Panc1 (cell line): ENCODE measurements around the gene SMARCD2. TPM values are rescaled to one million over a fixed set of nuclear protein-coding genes. Genes with fewer than 3 reads are reported as not detected.

Source experiments
- ATAC-seq: fragments of 200-7000 bp; cut with Tn5 transposase; 2 replicates; pipeline ENCODE4 v1.9.1; 2020; ENCODE audit warnings: mild to moderate bottlenecking, moderate library complexity
- BruUV-seq: library from RNA; stranded (reverse); fragments of 400-500 nt; replicated peaks from 2 replicates; lab custom pipeline; 2021; lab: Mats Ljungman, UMichigan
- CTCF ChIA-PET: fragments of 300-600 bp; sonication (Branson Sonifier 250); formaldehyde crosslinking; loops from one replicate; lab custom pipeline; 2022; ENCODE audit warnings: antibody characterized with exemption; lab: Charles Lee
- POLR2A ChIA-PET: fragments of 300-600 bp; sonication (Branson Sonifier 250); formaldehyde crosslinking; loops from one replicate; lab custom pipeline; 2022; ENCODE audit warnings: antibody characterized with exemption; lab: Charles Lee
- DNase-seq: peaks from one replicate; pipeline ENCODE4 v3.0.0-alpha.2; 2010; ENCODE audit warnings: low read depth, low spot score
- H3K27ac ChIP-seq: 2 replicates; pipeline ENCODE4 v1.5.1; 2011; ENCODE audit warnings: mild to moderate bottlenecking, low read length, inconsistent platforms
- H3K27me3 ChIP-seq: fragments of 200-500 bp; sonication (Bioruptor generic); 2 replicates; pipeline ENCODE4 v1.6.0; 2014; ENCODE audit warnings: low read length, inconsistent platforms; ENCODE audit not compliant: control insufficient read depth, insufficient read depth
- H3K36me3 ChIP-seq: fragments of 200-500 bp; sonication (Bioruptor generic); 2 replicates; pipeline ENCODE4 v1.5.1; 2014; ENCODE audit warnings: inconsistent platforms, mild to moderate bottlenecking, low read length, moderate library complexity; ENCODE audit not compliant: control insufficient read depth, insufficient read depth
- H3K4me1 ChIP-seq: 2 replicates; pipeline ENCODE4 v1.5.1; 2011; ENCODE audit warnings: inconsistent platforms, mild to moderate bottlenecking, low read length, moderate library complexity; ENCODE audit not compliant: control insufficient read depth, insufficient read depth
- H3K4me3 ChIP-seq, 2 experiments: 2 replicates each; pipeline ENCODE4 v1.5.1; 2011 to 2012; ENCODE audit warnings: low read depth in 2 of 2, low read length in 2 of 2, mild to moderate bottlenecking in 2 of 2, inconsistent platforms in 1 of 2, moderate library complexity in 1 of 2
- H3K9me3 ChIP-seq: fragments of 200-500 bp; sonication (Bioruptor generic); 2 replicates; pipeline ENCODE4 v1.5.1; 2014; ENCODE audit warnings: low read depth, mild to moderate bottlenecking, inconsistent platforms, low read length, moderate library complexity; ENCODE audit not compliant: control insufficient read depth, insufficient read depth
- POLR2AphosphoS5 ChIP-seq: IDR thresholded peaks from 2 replicates; pipeline ENCODE4 v1.6.1; 2012; ENCODE audit warnings: mild to moderate bottlenecking, low read depth, low read length, moderate library complexity
- SIN3A ChIP-seq: IDR thresholded peaks from 2 replicates; pipeline ENCODE4 v1.6.1; 2012; ENCODE audit warnings: low read depth, mild to moderate bottlenecking, low read length, moderate library complexity, borderline replicate concordance; ENCODE audit not compliant: insufficient read depth
- TCF7L2 ChIP-seq: IDR thresholded peaks from 2 replicates; pipeline ENCODE4 v1.6.1; 2011; ENCODE audit warnings: mild to moderate bottlenecking, low read depth, low read length, inconsistent platforms
- in situ Hi-C: cut with HindIII; loops from 2 replicates; pipeline ENCODE4 v1.10.0; 2016; ENCODE audit warnings: low sequenced_read_pairs, low pct_unique_long_range_greater_than_20kb
- intact Hi-C: fragments of 100-400 bp; cut with micrococcal nuclease; formaldehyde crosslinking; loops from one replicate; pipeline ENCODE4 v1.10.0; 2022; ENCODE audit not compliant: unreplicated experiment
- total RNA-seq: library from RNA; stranded (reverse); gene quantifications from one replicate; pipeline ENCODE4 v1.2.1, GENCODE V29; 2021; ENCODE audit not compliant: unreplicated experiment
- TF ChIP-seq, protein P1 (sequence below), 2 experiments: IDR thresholded peaks; 2 replicates each; pipeline ENCODE4 v1.6.1; 2011 to 2012; ENCODE audit warnings: low read depth in 2 of 2, control low read depth in 1 of 2, low read length in 1 of 2, mild to moderate bottlenecking in 1 of 2, moderate library complexity in 1 of 2; ENCODE audit not compliant: insufficient read depth in 1 of 2
- TF ChIP-seq, protein P2 (sequence below): fragments of 450-650 bp; IDR thresholded peaks from 2 replicates; pipeline ENCODE4 v1.5.1; 2017; ENCODE audit warnings: mild to moderate bottlenecking

Gene SMARCD2
- total RNA-seq, 1 experiment from 2014 or later, result 59.4 TPM

DNA sequence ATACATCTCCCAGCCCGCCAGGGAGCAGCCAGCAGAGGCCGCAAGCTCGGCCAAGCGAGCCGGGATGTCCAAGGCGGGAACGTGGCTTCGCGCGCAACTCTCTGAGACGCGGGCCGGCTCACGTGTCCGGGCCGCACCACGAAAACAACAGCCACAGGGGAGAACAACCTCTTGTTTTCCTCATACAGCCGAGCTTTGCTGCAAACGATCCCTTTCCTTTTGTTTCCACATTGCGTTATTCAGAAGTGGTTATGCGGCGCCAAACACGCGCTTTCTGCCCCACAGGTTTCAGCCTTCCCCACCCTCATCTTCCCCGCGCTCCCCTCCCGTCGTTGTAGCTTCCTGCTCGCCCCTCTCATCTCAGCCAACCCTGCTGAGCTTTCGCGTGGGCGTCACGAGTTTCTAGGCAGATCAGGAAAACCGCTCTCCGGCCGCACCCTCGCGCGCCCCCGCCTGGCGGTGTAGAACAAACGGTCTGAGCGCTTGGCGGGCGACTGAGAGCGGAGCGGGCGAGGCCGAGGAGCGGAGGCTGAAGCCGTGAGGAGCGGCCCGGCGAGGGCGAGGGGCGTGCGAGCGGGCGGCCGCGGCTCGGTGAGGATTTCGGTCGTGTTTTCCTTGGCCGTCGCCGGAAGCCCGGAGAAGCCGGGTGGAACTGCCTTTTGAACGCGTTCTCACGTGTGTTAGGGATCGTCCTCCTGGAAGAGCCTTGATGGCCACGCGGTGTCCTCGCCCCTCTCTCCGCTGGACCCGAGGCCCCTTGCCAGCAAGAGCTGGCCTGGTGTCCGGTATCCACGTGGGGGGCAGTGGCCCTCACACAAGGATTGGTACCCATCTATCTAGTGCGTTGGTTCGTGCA is 6.6 kb upstream of the SMARCD2 start:
- no peaks in the 10 kb centered on the region for H3K27me3 ChIP-seq
- TF ChIP-seq, protein P1, sequence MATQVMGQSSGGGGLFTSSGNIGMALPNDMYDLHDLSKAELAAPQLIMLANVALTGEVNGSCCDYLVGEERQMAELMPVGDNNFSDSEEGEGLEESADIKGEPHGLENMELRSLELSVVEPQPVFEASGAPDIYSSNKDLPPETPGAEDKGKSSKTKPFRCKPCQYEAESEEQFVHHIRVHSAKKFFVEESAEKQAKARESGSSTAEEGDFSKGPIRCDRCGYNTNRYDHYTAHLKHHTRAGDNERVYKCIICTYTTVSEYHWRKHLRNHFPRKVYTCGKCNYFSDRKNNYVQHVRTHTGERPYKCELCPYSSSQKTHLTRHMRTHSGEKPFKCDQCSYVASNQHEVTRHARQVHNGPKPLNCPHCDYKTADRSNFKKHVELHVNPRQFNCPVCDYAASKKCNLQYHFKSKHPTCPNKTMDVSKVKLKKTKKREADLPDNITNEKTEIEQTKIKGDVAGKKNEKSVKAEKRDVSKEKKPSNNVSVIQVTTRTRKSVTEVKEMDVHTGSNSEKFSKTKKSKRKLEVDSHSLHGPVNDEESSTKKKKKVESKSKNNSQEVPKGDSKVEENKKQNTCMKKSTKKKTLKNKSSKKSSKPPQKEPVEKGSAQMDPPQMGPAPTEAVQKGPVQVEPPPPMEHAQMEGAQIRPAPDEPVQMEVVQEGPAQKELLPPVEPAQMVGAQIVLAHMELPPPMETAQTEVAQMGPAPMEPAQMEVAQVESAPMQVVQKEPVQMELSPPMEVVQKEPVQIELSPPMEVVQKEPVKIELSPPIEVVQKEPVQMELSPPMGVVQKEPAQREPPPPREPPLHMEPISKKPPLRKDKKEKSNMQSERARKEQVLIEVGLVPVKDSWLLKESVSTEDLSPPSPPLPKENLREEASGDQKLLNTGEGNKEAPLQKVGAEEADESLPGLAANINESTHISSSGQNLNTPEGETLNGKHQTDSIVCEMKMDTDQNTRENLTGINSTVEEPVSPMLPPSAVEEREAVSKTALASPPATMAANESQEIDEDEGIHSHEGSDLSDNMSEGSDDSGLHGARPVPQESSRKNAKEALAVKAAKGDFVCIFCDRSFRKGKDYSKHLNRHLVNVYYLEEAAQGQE (IDR thresholded peaks at IDR 0.05; ENCODE audit: insufficient read depth in 1 of 2, low read depth in 2 of 2, low read length in 1 of 2), result no peak
- TF ChIP-seq SIN3A, result no peak
- no peak; the same call in 1 of the 2 replicates for TF ChIP-seq POLR2AphosphoS5
- TF ChIP-seq, protein P2, sequence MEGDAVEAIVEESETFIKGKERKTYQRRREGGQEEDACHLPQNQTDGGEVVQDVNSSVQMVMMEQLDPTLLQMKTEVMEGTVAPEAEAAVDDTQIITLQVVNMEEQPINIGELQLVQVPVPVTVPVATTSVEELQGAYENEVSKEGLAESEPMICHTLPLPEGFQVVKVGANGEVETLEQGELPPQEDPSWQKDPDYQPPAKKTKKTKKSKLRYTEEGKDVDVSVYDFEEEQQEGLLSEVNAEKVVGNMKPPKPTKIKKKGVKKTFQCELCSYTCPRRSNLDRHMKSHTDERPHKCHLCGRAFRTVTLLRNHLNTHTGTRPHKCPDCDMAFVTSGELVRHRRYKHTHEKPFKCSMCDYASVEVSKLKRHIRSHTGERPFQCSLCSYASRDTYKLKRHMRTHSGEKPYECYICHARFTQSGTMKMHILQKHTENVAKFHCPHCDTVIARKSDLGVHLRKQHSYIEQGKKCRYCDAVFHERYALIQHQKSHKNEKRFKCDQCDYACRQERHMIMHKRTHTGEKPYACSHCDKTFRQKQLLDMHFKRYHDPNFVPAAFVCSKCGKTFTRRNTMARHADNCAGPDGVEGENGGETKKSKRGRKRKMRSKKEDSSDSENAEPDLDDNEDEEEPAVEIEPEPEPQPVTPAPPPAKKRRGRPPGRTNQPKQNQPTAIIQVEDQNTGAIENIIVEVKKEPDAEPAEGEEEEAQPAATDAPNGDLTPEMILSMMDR, result peak; percentile 88
- peak; percentile 57; the same call in 1 of the 2 replicates for TF ChIP-seq TCF7L2
- peak overlapping the region; percentile 79 for H3K27ac ChIP-seq
- no TSS peak for BruUV-seq
- peak overlapping the region; percentile 34 to 48 for H3K4me3 ChIP-seq
- in situ Hi-C loops, result no loop called here
- H3K4me1 ChIP-seq, result peaks cover 2% of the 10 kb centered on the region; the same call in 1 of the 2 replicates
- no peaks in the 10 kb centered on the region for H3K9me3 ChIP-seq
- intact Hi-C loops, result no loop called here
- H3K36me3 ChIP-seq, result no peaks in the 10 kb centered on the region
- peak; percentile 96 for ATAC-seq
- DNase-seq, result peak; percentile 60
- ChIA-PET CTCF (interaction anchor here (0.6 to 0.7 kb wide), 3 partner anchors 75 to 424 kb away, joined by 3 to 4 read pairs (median 3); partner anchors contain the start of gene CCDC47), POLR2A (no interaction called here)

DNA sequence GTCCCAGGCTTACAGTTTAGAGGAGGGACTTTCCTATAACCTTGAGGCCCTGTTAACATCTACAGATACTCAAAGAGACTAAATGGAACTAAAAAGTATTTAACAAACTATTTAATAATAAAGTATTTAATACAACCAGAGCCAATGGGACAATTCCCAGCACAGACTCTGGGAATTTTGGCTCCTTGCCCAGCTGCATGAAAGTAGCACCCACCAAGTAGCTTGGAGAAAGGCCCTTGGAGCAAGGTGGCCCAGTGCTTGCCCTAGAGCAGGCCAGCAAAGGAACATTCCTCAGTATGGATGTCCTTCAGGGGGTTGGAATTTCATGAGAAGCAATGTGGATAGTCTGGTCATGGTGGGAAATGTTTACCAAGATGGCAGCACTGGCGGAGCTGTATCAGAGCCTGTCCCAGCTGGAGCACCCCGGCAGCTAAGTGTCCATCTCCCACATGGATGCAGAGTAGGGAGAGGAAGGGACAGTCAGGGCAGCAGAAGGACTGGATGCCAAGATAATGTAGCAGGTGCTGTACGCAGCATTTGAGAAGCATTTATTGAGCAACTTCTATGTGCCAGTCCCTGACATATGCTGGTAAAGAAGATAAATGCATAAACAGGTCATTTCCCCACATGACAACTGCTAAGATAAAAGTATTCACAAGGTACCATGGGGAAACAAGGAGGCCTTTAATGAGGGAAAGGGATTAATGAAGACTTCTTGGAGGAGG is 5.2 kb upstream of the SMARCD2 start:
- Histone ChIP-seq H3K36me3 (no peaks in the 10 kb centered on the region; the same call in 1 of the 2 replicates), H3K9me3 (no peaks in the 10 kb centered on the region), H3K27ac (no peak overlapping the region), H3K4me3 (no peak overlapping the region), H3K27me3 (no peaks in the 10 kb centered on the region), H3K4me1 (peaks cover 8% of the 10 kb centered on the region)
- ATAC-seq, result no peak
- ChIA-PET POLR2A (no interaction called here), CTCF (no interaction called here)
- no TSS peak for BruUV-seq
- intact Hi-C loops (no loop called here), in situ Hi-C loops (no loop called here)
- TF ChIP-seq, protein P2, result no peak
- TF ChIP-seq TCF7L2, result no peak
- no peak for TF ChIP-seq SIN3A
- TF ChIP-seq, protein P1 (IDR thresholded peaks at IDR 0.05; ENCODE audit: insufficient read depth in 1 of 2, low read depth in 2 of 2, low read length in 1 of 2), result no peak
- TF ChIP-seq POLR2AphosphoS5, result no peak
- DNase-seq, result no peak
